A549 treated with GW870086 at 1 μM for 4 hours (cell line): ENCODE measurements around the gene GNB1L. TPM values are rescaled to one million over a fixed set of nuclear protein-coding genes. Genes with fewer than 3 reads are reported as not detected.

ENCODE experiments used
- total RNA-seq: library from RNA; stranded (reverse); fragments of 200-300 nt; extraction: Qiagen RNA extraction; gene quantifications from 5 replicates; pipeline ENCODE4 v1.2.3, GENCODE V29; 2022; ENCODE audit warnings: low read depth

GNB1L gene, protein sequence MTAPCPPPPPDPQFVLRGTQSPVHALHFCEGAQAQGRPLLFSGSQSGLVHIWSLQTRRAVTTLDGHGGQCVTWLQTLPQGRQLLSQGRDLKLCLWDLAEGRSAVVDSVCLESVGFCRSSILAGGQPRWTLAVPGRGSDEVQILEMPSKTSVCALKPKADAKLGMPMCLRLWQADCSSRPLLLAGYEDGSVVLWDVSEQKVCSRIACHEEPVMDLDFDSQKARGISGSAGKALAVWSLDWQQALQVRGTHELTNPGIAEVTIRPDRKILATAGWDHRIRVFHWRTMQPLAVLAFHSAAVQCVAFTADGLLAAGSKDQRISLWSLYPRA
- 15.4 to 19.6 TPM (median 18.4 TPM) in 5 replicates for total RNA-seq

DNA sequence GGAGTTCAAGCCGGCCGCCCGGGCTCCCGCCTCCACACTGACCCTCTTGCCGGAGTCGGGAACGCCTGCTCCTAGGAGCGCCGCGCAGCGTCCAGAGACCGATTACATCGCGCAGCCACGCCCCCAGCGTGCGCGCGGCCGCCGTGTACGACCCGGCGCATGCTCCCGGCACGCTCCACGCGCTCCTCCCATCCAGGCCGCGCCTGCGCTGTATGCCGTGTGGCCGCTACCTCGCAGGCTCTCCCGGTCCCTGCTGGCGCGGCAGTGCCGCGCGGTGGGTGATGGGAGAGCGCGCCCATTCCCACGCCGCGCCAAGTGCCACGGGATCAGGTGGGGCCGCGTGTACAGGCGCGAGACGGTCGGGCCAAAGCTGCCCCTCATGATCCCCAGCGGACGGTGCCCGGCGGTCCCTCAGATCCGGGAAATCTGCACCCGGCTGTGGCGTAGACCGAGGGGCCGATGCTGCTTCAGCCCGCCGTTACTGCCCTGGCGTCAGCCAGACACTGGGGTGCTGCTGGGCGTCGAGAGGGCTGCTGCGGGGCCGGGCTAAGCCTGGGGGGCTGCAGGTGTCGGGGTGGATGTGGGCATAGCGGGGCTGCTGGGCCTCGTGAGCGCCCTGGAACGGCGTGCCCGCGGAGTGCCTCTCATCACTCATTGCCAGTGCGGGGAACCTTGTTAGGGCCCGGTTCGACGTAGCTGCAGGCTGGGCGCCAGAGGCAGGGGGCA lies at the start of gene GNB1L, which contains the start of gene RTL10:
GNB1L (minus strand) TSS at position 97 of the 726 bp plus-strand sequence. CDS start 33,519 bp downstream, outside the sequence.
RTL10 (minus strand) TSS at position 97 of the 726 bp plus-strand sequence. CDS start 2,613 bp downstream, outside the sequence.

GRCh38 chr22:19760058-19760950 lies 94.4 kb downstream of the GNB1L start, which contains the start of gene TBX1:
Gene TBX1 (plus strand): TSS chr22:19760778. CDS start chr22:19760844, 66 bp downstream.

Other genes starting within 250 kb of the GNB1L start
- 7.0 to 10.2 TPM (median 9.5 TPM) in 5 replicates for gene SEPTIN5, start 140.4 kb downstream of the GNB1L start, total RNA-seq
- 0.45 to 1.9 TPM (median 1.5 TPM) in 5 replicates for gene GP1BB, start 131.3 kb downstream of the GNB1L start, total RNA-seq
- gene TBX1, start 94.1 kb downstream of the GNB1L start, total RNA-seq: 2.2 to 4.7 TPM (median 4.2 TPM) in 5 replicates
- gene RTL10, start within 50 bp of the GNB1L start, total RNA-seq: 5.0 to 8.4 TPM (median 7.8 TPM) in 5 replicates
- gene COMT, start 86.9 kb upstream of the GNB1L start, total RNA-seq: 121 to 166 TPM (median 154 TPM) in 5 replicates
- gene TXNRD2, start 86.9 kb upstream of the GNB1L start, total RNA-seq: 26.1 to 43.0 TPM (median 34.7 TPM) in 5 replicates
- gene ARVCF, start 161.9 kb upstream of the GNB1L start, total RNA-seq: 1.6 to 3.4 TPM (median 2.1 TPM) in 5 replicates
- 10.8 to 17.2 TPM (median 12.7 TPM) in 5 replicates for gene TANGO2, start 166.2 kb upstream of the GNB1L start, total RNA-seq
- gene DGCR8, start 225.4 kb upstream of the GNB1L start, total RNA-seq: 17.8 to 20.0 TPM (median 18.9 TPM) in 5 replicates